AG09309 (cell line): ENCODE results near the gene CLIP1.

Experiments used
- DNase-seq: peaks from one replicate; pipeline ENCODE4 v3.0.0-alpha.2; 2010; ENCODE audit warnings: low read depth
- H3K4me3 ChIP-seq: 2 replicates; pipeline ENCODE4 v1.5.1; 2011; ENCODE audit warnings: mild to moderate bottlenecking, low read depth, low read length, moderate library complexity; ENCODE audit not compliant: control insufficient read depth
- CTCF ChIP-seq: IDR thresholded peaks from 2 replicates; pipeline ENCODE4 v1.5.1; 2011; ENCODE audit warnings: mild to moderate bottlenecking, low read depth, low read length, inconsistent platforms; ENCODE audit not compliant: insufficient read depth, control insufficient read depth; ENCODE audit errors: missing control alignments

Gene CLIP1

GRCh38 chr12:122312926-122313325, 109.5 kb downstream of the CLIP1 start:
- no peak overlapping the region for H3K4me3 ChIP-seq
- no peak for TF ChIP-seq CTCF
- DNase-seq, result no peak

GRCh38 chr12:122311696-122312095, 110.8 kb downstream of the CLIP1 start:
- no peak for TF ChIP-seq CTCF
- DNase-seq, result no peak
- no peak overlapping the region for H3K4me3 ChIP-seq

- no peak for TF ChIP-seq CTCF
- DNase-seq, result no peak
- H3K4me3 ChIP-seq, result no peak overlapping the region
Observed at GRCh38 chr12:122310626-122311333, 111.7 kb downstream of the CLIP1 start.

- no peak for TF ChIP-seq CTCF
- DNase-seq, result no peak
- no peak overlapping the region for H3K4me3 ChIP-seq
Observed at GRCh38 chr12:122309564-122310121, 112.8 kb downstream of the CLIP1 start.

GRCh38 chr12:122308811-122309210, 113.7 kb downstream of the CLIP1 start:
- no peak overlapping the region for H3K4me3 ChIP-seq
- no peak for DNase-seq
- TF ChIP-seq CTCF, result no peak

- H3K4me3 ChIP-seq, result no peak overlapping the region
- DNase-seq, result no peak
Observed at GRCh38 chr12:122306407-122306806, 116.1 kb downstream of the CLIP1 start.

More at GRCh38 chr12:122306407-122306806, 116.1 kb downstream of the CLIP1 start:
- TF ChIP-seq CTCF, result no peak
